ENCODE measurements around the gene ATXN7L1.

Gene ATXN7L1

GRCh38 chr7:105638902-105639495, 237.4 kb downstream of the ATXN7L1 start:
- DNase-seq: no peak

- DNase-seq: no peak
These were observed 238.1 kb downstream of the ATXN7L1 start for GRCh38 chr7:105638334-105638733.

GRCh38 chr7:105637755-105638154, 238.6 kb downstream of the ATXN7L1 start:
- no peak for DNase-seq

GRCh38 chr7:105636982-105637381, 239.4 kb downstream of the ATXN7L1 start:
- no peak for DNase-seq

- DNase-seq: no peak
These were observed 241.2 kb downstream of the ATXN7L1 start for GRCh38 chr7:105635197-105635596.

- DNase-seq: no peak
These were observed 250.4 kb downstream of the ATXN7L1 start for GRCh38 chr7:105625986-105626385.

GRCh38 chr7:105623906-105624305, 252.5 kb downstream of the ATXN7L1 start:
- no peak for DNase-seq

GRCh38 chr7:105623378-105623777, 253.0 kb downstream of the ATXN7L1 start:
- DNase-seq: no peak

- no peak for DNase-seq
These were observed 254.2 kb downstream of the ATXN7L1 start for GRCh38 chr7:105622106-105622731.

GRCh38 chr7:105621617-105622016, 254.8 kb downstream of the ATXN7L1 start:
- DNase-seq: no peak

GRCh38 chr7:105621176-105621575, 255.2 kb downstream of the ATXN7L1 start:
- no peak for DNase-seq

GRCh38 chr7:105619590-105619989, 256.8 kb downstream of the ATXN7L1 start:
- DNase-seq: no peak

GRCh38 chr7:105618016-105618296, 258.4 kb downstream of the ATXN7L1 start:
- no peak for DNase-seq

GRCh38 chr7:105617280-105618015, 259.0 kb downstream of the ATXN7L1 start:
- DNase-seq: no peak

GRCh38 chr7:105614341-105614840, 262.0 kb downstream of the ATXN7L1 start:
- DNase-seq: no peak

- no peak for DNase-seq
These were observed 262.6 kb downstream of the ATXN7L1 start for GRCh38 chr7:105613611-105614330.

GRCh38 chr7:105612806-105613205, 263.6 kb downstream of the ATXN7L1 start:
- no peak for DNase-seq

GRCh38 chr7:105611856-105612775, 264.3 kb downstream of the ATXN7L1 start:
- DNase-seq: no peak

- no peak for DNase-seq
These were observed 266.1 kb downstream of the ATXN7L1 start for GRCh38 chr7:105610165-105610930.

- no peak for DNase-seq
These were observed 273.8 kb downstream of the ATXN7L1 start for GRCh38 chr7:105602325-105603305.
